Measurements from ENCODE around the gene CNOT3. TPM values are rescaled to one million over a fixed set of nuclear protein-coding genes. Genes with fewer than 3 reads are reported as not detected.

Gene CNOT3
- total RNA-seq, 1 donor: 6.2 TPM

GRCh38 chr19:54141356-54141755 is 3.8 kb downstream of the CNOT3 start:
- H4K20me1 ChIP-seq (ENCODE audit: insufficient read depth, low read length): peaks cover 60% of the 10 kb centered on the region
- no peak overlapping the region for H3K4me3 ChIP-seq (ENCODE audit: insufficient read depth, low read length)
- TF ChIP-seq, protein P1, sequence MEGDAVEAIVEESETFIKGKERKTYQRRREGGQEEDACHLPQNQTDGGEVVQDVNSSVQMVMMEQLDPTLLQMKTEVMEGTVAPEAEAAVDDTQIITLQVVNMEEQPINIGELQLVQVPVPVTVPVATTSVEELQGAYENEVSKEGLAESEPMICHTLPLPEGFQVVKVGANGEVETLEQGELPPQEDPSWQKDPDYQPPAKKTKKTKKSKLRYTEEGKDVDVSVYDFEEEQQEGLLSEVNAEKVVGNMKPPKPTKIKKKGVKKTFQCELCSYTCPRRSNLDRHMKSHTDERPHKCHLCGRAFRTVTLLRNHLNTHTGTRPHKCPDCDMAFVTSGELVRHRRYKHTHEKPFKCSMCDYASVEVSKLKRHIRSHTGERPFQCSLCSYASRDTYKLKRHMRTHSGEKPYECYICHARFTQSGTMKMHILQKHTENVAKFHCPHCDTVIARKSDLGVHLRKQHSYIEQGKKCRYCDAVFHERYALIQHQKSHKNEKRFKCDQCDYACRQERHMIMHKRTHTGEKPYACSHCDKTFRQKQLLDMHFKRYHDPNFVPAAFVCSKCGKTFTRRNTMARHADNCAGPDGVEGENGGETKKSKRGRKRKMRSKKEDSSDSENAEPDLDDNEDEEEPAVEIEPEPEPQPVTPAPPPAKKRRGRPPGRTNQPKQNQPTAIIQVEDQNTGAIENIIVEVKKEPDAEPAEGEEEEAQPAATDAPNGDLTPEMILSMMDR (IDR thresholded peaks at IDR 0.05; ENCODE audit: extremely low read depth, low read depth, low read length): no peak

DNA sequence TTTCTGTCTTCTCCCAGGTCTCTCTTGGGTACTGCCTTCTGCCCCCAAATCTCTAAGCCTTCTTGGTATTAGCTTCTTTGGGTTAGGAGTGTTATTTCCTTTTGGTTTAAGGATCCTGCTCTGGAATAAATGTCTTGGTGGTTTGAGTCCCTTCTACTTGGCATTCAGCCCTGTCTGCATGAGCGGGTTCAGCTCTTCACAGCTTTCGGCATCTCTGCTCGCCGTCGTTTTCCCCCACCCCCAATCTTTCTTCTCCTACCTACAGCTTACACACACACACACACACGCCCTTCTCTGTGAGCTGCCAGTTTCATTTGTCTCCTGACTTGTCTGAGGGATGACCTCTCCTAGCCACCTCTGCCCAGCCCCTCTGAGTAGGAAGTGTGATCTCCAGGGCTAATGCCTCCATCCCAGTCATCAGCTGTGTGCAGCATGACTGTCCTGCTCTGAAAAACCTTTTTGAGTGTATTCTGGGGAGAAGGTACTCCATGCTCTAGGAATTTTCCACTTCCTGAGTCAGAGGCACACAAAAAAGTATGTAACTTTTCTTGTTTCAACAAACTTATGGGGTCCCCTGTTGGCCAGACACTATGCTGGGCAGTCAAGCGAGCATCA is 4.7 kb downstream of the CNOT3 start:
- Histone ChIP-seq H4K20me1 (ENCODE audit: insufficient read depth, low read length) (peaks cover 66% of the 10 kb centered on the region), H3K79me2 (ENCODE audit: insufficient read depth, low read length) (peaks cover 59% of the 10 kb centered on the region), H3K4me1 (ENCODE audit: insufficient read depth, low read length) (peaks cover 8% of the 10 kb centered on the region), H3K27ac (ENCODE audit: low read depth, low read length) (no peak overlapping the region), H3K9me3 (ENCODE audit: low read depth, low read length) (no peaks in the 10 kb centered on the region), H3K4me3 (ENCODE audit: insufficient read depth, low read length) (no peak overlapping the region), H2AFZ (ENCODE audit: low read length) (no peak overlapping the region), H3K4me2 (ENCODE audit: insufficient read depth, low read length) (no peak overlapping the region), H3K36me3 (ENCODE audit: insufficient read depth, low read length) (peaks cover 77% of the 10 kb centered on the region), H3K27me3 (ENCODE audit: insufficient read depth, low read length) (no peaks in the 10 kb centered on the region)
- DNase-seq (ENCODE audit: insufficient read length, low spot score, missing footprints): peak; percentile 93
- TF ChIP-seq, protein P1 (IDR thresholded peaks at IDR 0.05; ENCODE audit: extremely low read depth, low read depth, low read length): no peak

More at GRCh38 chr19:54141356-54141755, 3.8 kb downstream of the CNOT3 start:
- Histone ChIP-seq H2AFZ (ENCODE audit: low read length) (no peak overlapping the region), H3K27ac (ENCODE audit: low read depth, low read length) (no peak overlapping the region), H3K79me2 (ENCODE audit: insufficient read depth, low read length) (peaks cover 59% of the 10 kb centered on the region), H3K4me1 (ENCODE audit: insufficient read depth, low read length) (peaks cover 12% of the 10 kb centered on the region), H3K27me3 (ENCODE audit: insufficient read depth, low read length) (no peaks in the 10 kb centered on the region), H3K36me3 (ENCODE audit: insufficient read depth, low read length) (peaks cover 68% of the 10 kb centered on the region), H3K9me3 (ENCODE audit: low read depth, low read length) (no peaks in the 10 kb centered on the region), H3K4me2 (ENCODE audit: insufficient read depth, low read length) (no peak overlapping the region)
- DNase-seq (ENCODE audit: insufficient read length, low spot score, missing footprints): no peak

GRCh38 chr19:54145541-54146158 is 8.1 kb downstream of the CNOT3 start:
- Histone ChIP-seq H4K20me1 (ENCODE audit: insufficient read depth, low read length) (peaks cover 48% of the 10 kb centered on the region), H2AFZ (ENCODE audit: low read length) (no peak overlapping the region), H3K4me3 (ENCODE audit: insufficient read depth, low read length) (no peak overlapping the region), H3K4me1 (ENCODE audit: insufficient read depth, low read length) (no peaks in the 10 kb centered on the region), H3K27ac (ENCODE audit: low read depth, low read length) (no peak overlapping the region), H3K4me2 (ENCODE audit: insufficient read depth, low read length) (no peak overlapping the region), H3K79me2 (ENCODE audit: insufficient read depth, low read length) (peaks cover 28% of the 10 kb centered on the region), H3K36me3 (ENCODE audit: insufficient read depth, low read length) (peaks cover 93% of the 10 kb centered on the region), H3K27me3 (ENCODE audit: insufficient read depth, low read length) (no peaks in the 10 kb centered on the region), H3K9me3 (ENCODE audit: low read depth, low read length) (no peaks in the 10 kb centered on the region)
- TF ChIP-seq, protein P1 (IDR thresholded peaks at IDR 0.05; ENCODE audit: extremely low read depth, low read depth, low read length): no peak
- DNase-seq (ENCODE audit: insufficient read length, low spot score, missing footprints): no peak

DNA sequence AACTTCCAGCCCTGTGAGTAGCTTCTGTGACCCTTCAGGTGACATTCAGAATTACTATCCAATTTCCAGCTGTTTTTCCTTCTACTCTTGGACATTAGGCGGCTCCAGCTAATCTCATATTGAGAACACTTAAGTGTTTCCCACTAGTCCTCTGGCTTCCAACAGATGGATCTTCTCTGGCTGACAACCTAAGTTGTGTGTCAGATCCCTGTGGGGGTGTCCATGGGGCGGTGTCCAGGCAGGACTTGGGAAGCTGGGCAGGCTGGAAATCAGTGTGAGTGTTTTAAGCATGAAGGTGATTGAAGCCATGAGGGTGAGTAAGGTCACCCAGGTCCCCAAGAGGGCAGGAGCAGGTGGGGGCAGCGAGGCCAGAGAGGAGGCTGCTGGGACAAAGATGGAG is 10.1 kb downstream of the CNOT3 start:
- no peak for DNase-seq (ENCODE audit: insufficient read length, low spot score, missing footprints)
- no peak overlapping the region for H3K27ac ChIP-seq (ENCODE audit: low read depth, low read length)
- no peak overlapping the region for H3K4me3 ChIP-seq (ENCODE audit: insufficient read depth, low read length)
- no peak overlapping the region for H2AFZ ChIP-seq (ENCODE audit: low read length)
- H3K4me1 ChIP-seq (ENCODE audit: insufficient read depth, low read length): no peaks in the 10 kb centered on the region
- TF ChIP-seq, protein P1 (IDR thresholded peaks at IDR 0.05; ENCODE audit: extremely low read depth, low read depth, low read length): no peak
- H3K4me2 ChIP-seq (ENCODE audit: insufficient read depth, low read length): no peak overlapping the region
- H3K79me2 ChIP-seq (ENCODE audit: insufficient read depth, low read length): peaks cover 8% of the 10 kb centered on the region
- peaks cover 31% of the 10 kb centered on the region for H4K20me1 ChIP-seq (ENCODE audit: insufficient read depth, low read length)
- no peaks in the 10 kb centered on the region for H3K9me3 ChIP-seq (ENCODE audit: low read depth, low read length)
- H3K36me3 ChIP-seq (ENCODE audit: insufficient read depth, low read length): peaks cover 94% of the 10 kb centered on the region
- H3K27me3 ChIP-seq (ENCODE audit: insufficient read depth, low read length): no peaks in the 10 kb centered on the region

Data from osteoblast (primary cell).